ENCODE measurements around the gene SHROOM3.

Gene SHROOM3

DNA sequence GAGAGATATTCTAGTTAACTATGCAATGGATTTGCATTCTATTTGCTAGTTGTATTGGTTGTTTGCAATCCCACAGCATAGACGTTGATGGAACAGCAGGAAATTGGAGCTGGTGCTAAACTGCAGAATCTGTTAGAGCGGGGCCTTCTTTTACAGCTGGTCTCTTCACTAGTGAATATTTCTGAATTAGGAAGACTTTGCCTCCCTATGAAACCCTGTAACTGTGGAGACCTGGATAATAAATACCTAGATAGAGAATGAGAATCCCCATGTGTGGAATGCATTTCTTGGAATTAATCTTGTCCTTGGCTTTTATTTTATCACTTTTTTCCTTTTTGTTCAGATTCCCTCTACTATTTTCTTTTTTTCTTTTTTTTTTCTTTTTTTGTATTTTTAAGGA is 109.7 kb downstream of the SHROOM3 start:
- DNase-seq = no peak

DNA sequence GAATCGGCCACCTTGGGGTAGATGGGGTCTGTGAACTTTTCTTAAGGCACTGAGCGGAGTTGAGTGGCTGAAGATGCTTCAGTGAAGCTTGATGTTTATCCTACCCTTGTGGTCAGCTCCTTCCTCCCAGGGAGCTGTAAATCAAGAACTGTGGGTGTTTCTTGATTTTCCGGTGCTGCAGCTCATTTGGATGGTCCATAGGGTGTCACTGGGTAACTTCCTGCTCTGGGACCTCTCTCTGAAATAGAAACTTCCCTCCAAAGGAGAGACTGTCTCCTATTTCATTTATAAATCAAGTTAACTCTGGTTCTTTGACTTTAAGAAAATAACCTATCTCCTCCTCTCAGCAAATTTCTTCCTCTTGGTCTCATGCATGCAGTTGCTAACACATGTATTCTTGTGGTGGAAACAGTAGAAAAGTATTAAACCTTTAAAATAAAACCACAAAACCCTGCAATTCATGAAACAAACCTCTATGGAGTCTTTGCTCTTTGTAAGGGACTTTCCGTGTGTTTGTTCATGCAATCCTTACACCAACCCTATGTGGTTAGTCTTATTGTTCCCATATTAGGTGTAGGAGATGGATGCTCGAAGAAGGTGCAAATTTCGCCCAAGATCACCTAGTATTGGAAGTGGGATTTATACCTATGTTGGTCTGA is 110.3 kb downstream of the SHROOM3 start:
- no peak for DNase-seq

DNA sequence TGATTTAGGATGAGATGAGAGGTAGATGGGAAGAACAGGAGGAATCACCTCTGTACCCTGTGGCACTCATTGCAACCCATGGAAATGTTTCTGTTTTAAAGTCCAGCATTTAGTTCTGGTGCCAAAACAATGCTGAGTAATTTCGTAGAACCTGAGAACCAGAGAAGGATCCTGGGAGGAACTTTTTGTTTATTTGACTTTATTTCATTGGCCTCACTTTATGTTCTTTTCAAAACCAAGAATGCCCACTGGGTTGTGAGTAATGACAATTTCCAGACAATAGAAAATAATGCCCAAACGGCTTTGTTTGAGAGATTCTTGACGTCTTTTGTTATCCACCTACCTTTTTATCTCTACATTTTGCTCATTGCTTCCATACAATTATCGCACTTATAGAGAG is 111.3 kb downstream of the SHROOM3 start:
- no peak for DNase-seq

DNA sequence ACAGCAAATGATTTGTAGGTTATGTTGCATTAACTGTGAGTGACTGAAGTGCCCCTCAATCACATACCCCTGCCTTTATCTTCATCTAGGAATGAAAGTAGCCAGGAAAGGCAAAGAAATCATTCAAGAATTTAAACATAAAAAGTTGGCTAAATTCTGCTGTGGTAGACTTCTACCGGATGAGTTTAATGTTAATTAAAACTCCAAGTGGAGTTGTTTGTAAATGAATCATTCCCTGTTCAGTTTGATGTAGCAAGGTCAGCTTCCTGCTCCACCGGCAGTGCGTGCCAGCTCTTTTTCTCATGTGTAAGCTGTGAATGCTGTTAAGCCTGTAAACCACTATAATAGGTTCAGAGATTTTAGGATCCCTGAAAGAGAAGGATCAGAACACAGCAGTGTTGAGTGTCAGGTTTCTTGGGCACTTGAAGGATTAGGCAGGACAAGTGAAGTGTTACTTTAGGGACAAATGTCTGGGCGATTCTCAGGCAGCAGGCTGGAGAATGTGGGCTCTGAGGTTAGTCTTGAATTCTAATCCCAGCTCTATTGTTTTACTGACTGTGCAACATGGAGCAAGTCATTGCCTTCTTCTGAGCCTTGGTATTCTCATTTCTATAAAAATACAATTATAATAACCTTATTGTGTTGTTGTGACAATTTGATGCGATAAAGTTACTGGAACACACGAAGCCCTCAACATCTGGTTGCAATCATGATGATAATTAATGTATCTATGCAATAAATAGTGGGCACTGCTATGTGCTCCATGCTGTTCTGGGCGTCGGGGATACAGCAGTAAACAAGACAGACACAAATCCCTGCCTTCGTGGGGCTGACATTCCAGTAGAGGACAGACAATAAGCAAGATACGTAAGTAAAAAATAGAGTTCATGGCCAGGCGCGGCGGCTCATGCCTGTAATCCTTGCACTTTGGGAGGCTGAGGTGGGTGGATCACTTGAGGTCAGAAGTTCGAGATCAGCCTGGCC is 112.0 kb downstream of the SHROOM3 start:
- DNase-seq = no peak

DNA sequence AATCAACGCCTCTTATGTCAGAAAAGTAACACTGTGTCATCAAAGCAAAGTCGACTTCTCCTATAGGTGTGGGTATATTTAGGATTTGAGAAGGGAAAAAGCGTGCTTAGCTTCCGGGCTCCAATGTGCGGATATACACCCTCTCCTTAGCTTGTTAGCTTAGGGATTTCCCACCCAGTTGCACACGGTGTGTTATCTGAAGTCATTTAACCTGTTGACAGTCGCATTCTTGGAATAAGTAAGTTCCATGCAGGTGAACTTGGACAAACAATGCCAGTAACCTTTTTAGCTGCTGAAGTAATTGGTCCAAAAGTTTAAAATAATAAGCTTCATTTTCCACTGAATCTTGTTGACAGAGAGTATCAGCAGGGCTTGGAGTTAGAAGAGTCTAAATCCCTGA is 113.7 kb downstream of the SHROOM3 start:
- no peak for DNase-seq

DNA sequence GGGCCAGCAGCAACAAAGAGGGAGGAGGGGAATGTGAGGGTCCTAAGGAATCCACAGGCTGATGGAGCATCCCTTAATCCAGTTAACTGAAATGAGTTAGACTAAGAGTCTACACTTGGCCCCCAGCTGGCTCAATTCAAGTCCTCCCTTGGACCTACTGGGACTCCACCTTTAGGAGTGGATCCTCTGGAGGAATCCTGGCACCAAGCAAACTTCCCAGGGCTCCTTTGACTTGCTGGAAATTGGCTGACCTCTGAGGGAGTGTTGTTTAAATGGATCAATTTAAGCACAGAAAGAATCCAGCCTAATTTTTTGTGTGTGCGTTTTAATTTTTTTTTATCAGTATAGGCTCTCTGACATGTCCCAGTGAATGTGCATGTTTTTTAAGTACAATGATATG is 114.7 kb downstream of the SHROOM3 start:
- DNase-seq = no peak

DNA sequence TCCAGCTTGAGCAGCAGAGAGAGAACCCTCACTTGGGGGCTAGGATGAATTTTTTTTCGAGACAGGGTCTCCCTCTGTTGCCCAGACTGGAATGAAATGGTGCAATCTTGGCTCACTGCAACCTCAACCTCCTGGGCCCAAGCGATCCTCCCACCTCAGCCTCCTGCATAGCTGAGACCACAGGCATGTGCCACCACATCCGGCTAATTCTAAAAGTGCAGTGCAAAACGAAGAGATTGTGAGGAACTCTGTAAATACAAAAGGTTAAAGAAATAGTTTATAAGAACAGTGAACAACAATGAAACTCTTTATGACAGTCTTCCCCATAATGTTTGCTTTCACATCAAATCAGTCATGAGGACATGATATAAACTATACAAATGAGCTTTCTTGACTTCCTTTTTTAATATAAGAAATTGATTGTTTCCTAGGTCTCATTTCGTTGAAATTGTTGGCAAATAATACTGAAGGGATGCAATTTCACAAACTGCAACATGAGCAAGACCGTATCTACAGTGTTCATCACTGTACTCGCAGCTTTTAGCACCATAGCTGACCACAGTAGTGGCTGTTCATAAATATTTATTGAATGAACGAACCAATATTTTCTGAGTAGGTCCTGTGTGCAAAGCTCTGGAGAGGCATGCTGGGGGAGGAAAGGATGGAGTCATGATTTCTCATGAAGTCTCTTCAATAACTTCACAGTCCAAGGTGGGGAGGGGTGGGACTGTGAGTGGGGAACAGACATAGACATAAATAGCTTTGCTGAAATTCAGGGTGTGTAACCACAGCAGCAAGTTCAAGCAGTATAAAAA is 116.1 kb downstream of the SHROOM3 start:
- no peak for DNase-seq

DNA sequence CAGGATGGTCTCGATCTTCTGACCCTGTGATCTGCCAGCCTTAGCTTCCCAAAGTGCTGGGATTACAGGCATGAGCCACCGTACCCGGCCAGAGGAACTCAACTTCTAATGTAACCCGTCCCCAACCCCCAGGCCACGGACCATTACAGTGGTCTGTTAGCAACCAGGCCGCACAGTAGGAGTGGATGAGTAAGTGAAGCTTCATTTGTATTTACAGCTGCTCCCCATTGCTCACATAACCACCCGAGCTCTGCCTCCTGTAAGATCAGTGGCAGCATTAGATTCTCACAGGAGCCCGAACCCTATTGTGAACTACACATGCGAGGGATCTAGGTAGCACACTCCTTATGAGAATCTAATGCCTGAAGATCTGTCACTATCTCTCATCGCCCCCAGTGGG is 119.6 kb downstream of the SHROOM3 start:
- DNase-seq = no peak

DNA sequence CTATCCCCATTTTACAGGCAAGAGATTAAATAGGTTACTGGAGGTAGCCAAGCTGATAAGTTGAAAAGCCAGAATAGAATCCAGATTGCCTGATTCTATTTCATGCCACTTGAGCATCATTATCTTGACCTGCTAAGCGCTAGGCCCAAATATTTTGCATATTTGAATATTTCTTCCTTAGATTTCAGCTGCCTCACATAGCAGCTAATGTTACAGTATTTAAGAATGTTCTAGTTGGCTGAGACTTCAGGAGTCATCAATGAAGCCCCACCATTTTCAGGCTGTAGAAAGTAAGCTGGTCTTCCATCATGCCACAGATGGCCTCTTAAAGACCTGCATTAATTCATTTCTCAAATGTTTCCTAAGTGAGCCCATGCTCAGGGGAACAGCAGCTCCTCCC is 121.4 kb downstream of the SHROOM3 start:
- DNase-seq = no peak

DNA sequence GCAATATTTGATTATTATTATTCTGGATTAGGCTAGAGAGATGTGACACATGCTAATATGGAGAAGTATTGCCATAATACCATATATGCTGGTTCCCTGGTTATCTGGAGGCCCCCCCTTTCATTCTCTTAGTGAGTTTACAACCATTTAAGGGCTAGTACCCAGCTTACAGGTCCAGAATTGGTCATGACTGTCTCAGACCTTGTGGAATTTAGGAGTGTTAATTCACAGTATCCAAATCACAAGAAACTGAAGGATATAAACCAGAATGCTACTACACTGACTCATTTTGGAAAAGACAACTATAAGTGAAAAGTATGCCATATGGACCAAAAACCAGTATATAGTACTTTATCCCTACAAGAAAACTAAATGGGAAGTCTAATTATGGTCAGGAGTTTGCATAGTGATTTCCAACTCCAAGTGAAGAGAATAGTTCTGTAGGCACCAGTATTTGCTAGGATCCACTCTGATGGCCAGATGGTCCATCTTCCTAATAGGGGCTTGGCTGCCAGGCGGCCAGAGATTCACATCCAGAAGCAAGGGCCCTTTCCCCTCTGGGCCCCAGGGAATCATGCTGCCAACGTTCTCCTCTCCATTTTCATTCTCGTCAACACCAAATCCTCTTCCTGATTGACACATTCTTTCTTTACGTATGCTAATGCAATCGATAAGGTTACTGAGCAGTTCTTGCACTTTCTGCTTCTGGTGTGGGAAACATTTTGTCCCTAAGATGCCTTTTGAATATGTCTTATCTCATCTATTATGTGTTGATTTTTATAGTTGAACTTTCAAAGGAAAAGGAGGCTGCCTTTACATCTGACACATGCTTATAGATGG is 123.6 kb downstream of the SHROOM3 start:
- DNase-seq = no peak

DNA sequence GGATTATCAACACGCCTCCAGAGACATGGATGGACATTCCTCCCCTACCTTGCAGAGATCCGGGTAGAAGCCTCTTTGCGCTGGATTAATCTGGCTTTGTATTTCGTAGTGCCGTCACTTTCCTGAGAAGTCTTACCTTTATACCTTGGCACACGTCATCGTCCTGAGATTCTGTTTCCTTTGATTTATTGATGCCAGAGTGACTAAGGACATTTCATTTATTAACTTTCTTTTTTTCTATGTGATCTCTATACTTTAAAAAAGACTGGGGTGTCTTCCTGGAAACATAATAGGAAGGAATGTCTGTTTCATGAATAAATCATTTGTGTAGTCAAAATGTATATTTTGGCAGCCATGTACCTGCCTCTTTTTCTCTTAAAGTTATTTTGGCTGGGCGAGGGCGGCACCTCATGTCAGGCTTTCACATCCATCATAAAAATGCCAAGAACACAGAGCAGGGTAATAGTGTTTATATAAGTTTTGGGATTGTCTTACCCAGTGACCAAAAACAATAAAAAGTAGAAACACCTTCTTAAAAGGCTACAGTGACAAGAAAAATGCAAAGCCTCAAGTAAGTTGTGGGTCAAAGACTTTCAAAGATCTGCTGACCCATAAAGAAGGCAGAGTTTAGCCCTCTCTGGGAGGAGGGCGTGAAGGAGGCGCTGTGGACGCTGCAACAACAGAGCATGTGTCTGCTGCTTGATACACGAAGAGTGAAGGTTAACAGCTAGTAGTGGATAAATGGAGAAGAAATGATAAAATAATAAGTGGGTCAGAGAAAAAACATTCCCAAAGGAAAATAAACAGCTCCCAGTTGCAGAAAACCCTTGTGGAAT is 124.4 kb downstream of the SHROOM3 start:
- no peak for DNase-seq

DNA sequence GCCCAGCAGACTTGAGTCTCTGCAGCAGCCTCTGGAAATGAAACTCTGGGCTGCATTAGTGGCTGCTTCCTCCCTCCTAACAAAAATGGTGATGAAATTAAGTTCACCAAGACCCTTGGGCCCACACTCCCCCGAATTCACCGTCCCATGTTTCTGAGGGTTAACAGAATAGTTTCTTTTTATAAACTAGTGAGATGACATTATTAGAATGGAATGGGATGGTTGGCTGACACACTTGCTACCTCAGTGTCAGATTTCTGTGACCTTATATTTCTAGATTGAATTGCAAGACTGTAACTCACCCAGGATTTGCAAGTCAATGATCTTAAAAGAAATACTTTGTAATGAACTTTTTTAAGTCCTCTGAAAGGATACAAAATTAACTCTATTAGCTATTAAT is 127.1 kb downstream of the SHROOM3 start:
- DNase-seq = no peak

DNA sequence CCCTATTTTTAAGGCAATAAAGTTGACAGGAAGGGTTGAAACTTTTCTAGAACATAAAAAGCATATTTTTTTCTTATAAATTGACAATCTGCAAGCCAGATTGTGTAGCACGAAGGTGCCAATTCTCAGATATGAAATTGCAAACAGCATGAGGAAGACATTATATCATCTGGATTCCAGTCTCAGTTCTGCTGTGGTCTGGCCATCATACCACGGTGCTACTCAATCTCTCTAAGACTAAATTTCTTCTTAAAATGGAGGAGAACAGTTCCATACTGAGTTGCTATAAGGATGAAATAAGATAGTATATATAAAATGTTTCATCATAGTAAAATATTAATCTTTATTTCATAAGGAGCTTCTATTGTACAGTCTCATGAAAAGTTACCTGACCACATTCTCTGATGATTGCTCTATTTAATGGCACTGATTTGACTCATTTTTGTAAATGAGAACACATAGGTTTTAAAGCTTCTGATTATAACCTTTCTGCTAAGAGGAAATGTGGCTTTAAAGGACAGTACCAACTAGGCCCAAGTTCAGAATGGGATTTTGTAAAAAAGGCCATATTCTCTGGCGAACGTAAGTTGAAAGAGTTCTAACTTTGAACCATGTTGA is 127.9 kb downstream of the SHROOM3 start:
- DNase-seq = no peak

DNA sequence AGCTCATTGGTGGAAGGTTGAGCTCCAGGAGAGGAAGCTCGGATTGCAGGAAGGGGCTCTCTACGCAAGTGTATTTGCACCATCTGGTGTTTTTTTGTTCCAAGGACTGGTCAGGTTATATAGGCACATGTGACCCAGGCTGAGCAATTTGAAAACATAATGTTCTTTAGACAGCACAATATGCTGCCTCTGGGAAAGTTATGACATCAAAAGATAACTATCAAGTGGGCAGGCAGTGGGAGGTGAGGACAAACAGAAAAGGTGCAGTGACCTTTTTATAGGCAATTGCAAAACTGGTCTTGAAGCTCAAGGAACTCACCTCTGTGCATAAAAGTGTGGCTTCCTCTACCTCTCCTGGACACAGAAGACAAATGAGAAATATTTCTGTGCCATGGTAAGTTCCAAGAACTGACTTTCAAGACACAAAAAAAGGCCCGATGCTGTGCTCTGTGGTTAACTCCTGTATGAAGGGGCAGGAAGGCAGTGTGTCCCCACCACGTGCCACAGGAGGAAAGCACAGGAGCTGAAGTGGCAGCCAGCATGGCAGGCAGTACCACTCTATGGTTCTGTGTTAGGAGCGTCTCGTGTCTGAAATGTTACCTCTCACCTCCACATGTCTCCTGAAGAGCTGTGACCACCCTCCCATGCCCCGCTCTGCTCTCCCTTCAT is 128.6 kb downstream of the SHROOM3 start:
- no peak for DNase-seq

DNA sequence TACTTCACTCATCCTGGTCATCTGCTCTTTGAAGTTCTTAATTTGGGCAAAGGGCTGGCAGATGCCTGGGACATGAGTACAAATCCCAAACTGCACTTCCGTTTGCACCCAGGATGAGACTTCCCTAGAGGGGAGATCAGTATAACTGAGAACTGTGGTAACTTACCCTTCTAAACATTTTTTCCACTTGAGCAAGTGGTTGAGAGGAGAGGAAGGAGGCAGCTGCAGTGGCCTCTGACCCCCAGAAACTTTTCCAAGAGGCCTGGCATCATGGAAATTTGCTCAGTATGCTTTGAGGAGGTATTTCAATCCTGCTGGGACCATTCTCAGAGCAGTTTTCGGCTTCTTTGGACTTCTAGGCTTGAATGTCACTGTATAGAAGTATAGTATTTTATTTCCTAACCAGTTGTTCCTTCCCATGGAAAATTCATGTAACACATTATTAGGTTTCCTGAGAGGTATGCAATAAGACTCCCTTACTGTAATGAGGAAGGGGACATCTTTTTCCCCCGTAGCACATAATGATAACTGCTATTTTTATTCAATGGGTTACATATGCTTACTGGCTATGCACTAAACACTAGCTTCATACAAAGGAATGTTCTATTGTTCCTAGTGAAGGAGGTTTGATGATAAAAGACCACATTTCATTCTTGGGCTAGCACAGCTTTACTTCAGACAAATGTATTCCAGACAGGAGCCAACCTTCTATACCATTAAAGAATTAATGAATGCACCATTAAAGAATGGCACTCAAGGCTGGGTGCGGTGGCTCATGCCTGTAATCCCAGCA is 129.3 kb downstream of the SHROOM3 start:
- DNase-seq = no peak

DNA sequence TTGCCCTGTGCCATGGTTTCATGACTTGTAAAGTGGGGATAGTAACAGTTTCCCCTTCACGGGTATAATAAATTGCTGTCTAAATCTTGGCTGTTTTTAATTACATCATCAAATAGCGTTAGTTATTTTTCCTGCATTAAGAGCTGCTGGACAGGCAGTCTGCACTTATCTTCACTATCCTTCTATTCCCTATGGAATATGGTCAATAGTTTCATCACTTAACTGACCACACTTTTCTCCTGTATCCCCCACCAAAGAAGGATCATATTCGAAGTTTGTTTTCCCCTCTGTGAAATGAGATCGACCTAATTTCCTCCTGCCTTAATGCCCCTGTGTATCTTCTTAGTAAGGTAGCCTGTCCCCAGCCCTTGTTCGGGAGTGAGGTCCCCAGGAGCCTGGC is 133.2 kb downstream of the SHROOM3 start:
- no peak for DNase-seq

DNA sequence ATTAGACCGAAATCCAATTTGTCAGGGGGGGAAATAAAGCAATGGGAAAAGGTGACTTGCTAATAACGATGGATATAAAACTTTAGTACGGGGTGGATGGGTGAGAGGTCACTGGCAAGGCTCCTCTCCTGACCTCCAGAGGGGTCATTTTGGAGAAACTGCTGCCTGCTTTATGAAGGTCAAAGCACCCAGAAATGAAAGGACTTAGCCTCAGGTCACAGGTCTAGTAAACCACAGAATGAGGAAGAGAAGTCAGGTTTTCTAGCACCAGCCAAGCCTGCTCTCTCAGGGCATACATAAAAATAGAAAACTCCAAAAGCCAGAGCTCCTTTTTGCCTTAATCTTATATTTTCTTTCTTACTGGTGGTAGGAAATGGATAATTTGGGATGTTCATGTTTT is 134.2 kb downstream of the SHROOM3 start:
- no peak for DNase-seq

DNA sequence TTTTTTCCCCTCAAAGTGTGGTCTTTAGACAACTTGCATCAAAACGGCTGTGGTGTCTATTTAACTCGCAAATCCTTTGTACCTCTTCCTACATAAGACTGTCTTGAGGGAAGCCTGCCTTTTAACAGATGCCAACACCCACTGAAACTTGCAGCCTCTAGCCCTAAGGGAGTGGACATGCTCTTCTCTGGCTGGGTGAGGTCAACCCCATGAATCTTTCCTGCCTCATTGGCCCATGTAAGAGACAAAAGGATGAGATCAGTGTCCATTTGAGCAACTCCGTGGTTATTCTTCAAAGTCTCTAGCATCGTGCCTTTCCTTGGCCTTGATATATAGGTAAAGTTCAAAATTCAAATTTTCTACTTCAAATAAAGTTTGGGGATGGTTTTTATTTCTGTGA is 134.7 kb downstream of the SHROOM3 start:
- DNase-seq = no peak

DNA sequence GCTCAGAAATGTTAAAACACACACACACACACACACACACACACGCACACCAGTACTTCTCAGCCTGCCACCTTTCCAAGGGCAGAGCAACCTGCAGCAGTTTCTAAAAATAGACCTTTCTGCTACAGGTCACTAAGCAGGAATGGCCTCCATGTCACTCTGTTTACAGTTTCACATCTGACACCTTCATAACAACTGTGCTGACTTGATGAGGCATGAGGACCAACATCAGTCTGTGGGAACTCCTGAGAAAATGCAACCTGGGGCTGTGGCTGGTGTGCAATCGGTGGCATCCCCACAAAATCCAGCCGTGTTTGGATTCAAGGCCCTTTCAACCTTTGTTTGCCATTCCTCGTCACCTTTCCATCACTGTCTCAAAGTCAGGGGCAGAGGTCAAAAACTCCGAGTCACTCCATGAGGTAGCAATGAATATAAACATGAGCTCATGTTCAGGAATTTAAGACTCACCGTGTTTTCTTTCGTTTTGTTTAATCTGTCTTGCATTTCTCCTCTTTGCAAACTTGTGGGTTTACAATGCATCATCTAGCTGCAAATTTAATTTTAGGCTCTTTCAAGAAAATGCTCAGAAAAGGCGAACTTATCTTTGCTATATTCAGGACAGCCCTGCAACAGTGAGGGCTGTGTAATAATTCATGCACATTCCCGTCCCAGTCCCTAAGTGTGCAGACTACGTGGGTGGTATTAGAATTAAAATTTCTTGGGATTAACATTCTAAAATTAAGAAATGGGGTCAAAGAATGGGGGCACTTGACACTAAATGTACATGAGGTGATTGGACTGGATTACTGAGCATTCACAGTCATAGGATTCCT is 135.3 kb downstream of the SHROOM3 start:
- DNase-seq = no peak
